Loucy (cell line): Measurements from ENCODE around the gene KRT79.

ENCODE experiments used
- H2AFZ ChIP-seq: fragments of 200-600 bp; sonication (generic); 2 replicates; pipeline ENCODE4 v1.6.0; 2016; ENCODE audit warnings: antibody characterized with exemption, mild to moderate bottlenecking, low read length, moderate library complexity
- H3F3A ChIP-seq: fragments of 200-600 bp; 2 replicates; pipeline ENCODE4 v1.6.0; 2016; ENCODE audit warnings: antibody characterized with exemption, low read depth, mild to moderate bottlenecking
- H3K27me3 ChIP-seq: fragments of 200-600 bp; sonication (generic); 2 replicates; pipeline ENCODE4 v1.6.1; 2014; ENCODE audit warnings: low read length, mild to moderate bottlenecking; ENCODE audit not compliant: insufficient read depth, poor library complexity, severe bottlenecking
- H3K36me3 ChIP-seq: fragments of 200-600 bp; sonication (generic); 2 replicates; pipeline ENCODE4 v1.6.1; 2016; ENCODE audit warnings: low read length; ENCODE audit not compliant: insufficient read depth
- H3K4me1 ChIP-seq: fragments of 200-600 bp; sonication (generic); 2 replicates; pipeline ENCODE4 v1.5.1; 2014; ENCODE audit warnings: low read length, mild to moderate bottlenecking; ENCODE audit not compliant: insufficient read depth, poor library complexity, severe bottlenecking
- H3K4me2 ChIP-seq: fragments of 200-600 bp; sonication (generic); 2 replicates; pipeline ENCODE4 v1.6.0; 2014; ENCODE audit warnings: antibody characterized with exemption, low read length, low read depth, mild to moderate bottlenecking; ENCODE audit not compliant: poor library complexity, severe bottlenecking
- H3K4me3 ChIP-seq: fragments of 200-600 bp; sonication (generic); 2 replicates; pipeline ENCODE4 v1.5.1; 2014; ENCODE audit warnings: low read length, mild to moderate bottlenecking, mixed read lengths; ENCODE audit not compliant: poor library complexity, severe bottlenecking
- H3K79me2 ChIP-seq: fragments of 200-600 bp; sonication (generic); 2 replicates; pipeline ENCODE4 v1.6.1; 2014; ENCODE audit warnings: low read length; ENCODE audit not compliant: insufficient read depth
- H3K9ac ChIP-seq: fragments of 200-600 bp; sonication (generic); 2 replicates; pipeline ENCODE4 v1.6.0; 2014; ENCODE audit warnings: mild to moderate bottlenecking, low read depth, low read length, moderate library complexity; ENCODE audit not compliant: poor library complexity, severe bottlenecking
- H3K9me2 ChIP-seq: fragments of 200-600 bp; sonication (generic); replicated peaks from 2 replicates; pipeline ENCODE4 v1.6.1; 2016; ENCODE audit warnings: low read depth, low read length, mixed read lengths
- H3K9me3 ChIP-seq: fragments of 200-600 bp; sonication (generic); 2 replicates; pipeline ENCODE4 v1.6.1; 2014; ENCODE audit warnings: mild to moderate bottlenecking, antibody characterized with exemption, low read length, low read depth; ENCODE audit not compliant: insufficient read depth
- H4K20me1 ChIP-seq: fragments of 200-600 bp; sonication (generic); 2 replicates; pipeline ENCODE4 v1.6.0; 2014; ENCODE audit warnings: antibody characterized with exemption, low read length, mild to moderate bottlenecking; ENCODE audit not compliant: insufficient read depth, poor library complexity, severe bottlenecking
- EZH2phosphoT487 ChIP-seq: fragments of 200-600 bp; IDR thresholded peaks from 2 replicates; pipeline ENCODE4 v1.6.1; 2018; ENCODE audit warnings: antibody characterized with exemption, mild to moderate bottlenecking, moderate library complexity, borderline replicate concordance
- TF ChIP-seq, protein P1 (sequence below): fragments of 200-600 bp; sonication (generic); conservative IDR thresholded peaks from 2 replicates; pipeline ENCODE4 v1.5.1; 2014; ENCODE audit warnings: mild to moderate bottlenecking, antibody characterized with exemption, low read length

Gene KRT79

DNA sequence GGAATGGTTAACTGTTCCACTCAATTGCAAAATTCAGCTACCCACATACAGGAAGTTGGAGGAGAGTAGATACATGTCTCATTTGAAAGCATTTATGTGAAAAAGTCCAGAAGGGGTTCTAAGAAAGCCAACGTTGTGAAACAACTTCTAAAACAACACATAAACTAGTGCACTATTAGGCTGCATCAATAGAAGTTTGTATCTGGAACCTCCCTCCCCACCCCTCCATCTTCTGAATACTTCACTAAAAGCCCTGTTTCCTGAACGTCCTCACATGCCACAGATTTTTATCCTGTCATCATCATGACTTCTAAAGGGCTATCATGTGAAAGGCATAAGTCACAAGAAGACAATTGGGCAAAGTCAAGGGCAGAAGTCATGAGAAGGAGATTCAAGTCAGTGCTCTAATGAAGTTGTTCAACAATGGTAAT lies 5.5 kb downstream of the KRT79 start:
- no peaks in the 10 kb centered on the region for H3K9me3 ChIP-seq

DNA sequence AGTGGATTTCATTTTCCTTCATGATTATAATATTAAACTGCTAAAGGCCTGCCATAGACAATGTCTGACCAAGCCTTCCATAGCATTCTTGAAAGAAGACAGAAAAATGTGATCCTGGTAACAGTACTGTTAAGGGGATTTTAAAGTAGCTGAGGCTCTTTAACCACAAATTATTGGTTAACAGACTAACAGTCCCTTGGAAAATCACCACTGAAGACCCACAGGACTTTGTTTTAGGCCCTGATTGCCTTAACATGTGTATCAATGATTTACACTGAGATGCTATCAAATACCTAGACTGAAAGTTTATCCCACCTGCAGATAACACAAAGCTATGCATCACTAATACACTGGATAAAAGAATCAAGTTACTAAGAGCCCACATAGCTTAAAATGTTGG lies 6.0 kb downstream of the KRT79 start:
- H3K4me2 ChIP-seq: no peak overlapping the region
- TF ChIP-seq, protein P1, sequence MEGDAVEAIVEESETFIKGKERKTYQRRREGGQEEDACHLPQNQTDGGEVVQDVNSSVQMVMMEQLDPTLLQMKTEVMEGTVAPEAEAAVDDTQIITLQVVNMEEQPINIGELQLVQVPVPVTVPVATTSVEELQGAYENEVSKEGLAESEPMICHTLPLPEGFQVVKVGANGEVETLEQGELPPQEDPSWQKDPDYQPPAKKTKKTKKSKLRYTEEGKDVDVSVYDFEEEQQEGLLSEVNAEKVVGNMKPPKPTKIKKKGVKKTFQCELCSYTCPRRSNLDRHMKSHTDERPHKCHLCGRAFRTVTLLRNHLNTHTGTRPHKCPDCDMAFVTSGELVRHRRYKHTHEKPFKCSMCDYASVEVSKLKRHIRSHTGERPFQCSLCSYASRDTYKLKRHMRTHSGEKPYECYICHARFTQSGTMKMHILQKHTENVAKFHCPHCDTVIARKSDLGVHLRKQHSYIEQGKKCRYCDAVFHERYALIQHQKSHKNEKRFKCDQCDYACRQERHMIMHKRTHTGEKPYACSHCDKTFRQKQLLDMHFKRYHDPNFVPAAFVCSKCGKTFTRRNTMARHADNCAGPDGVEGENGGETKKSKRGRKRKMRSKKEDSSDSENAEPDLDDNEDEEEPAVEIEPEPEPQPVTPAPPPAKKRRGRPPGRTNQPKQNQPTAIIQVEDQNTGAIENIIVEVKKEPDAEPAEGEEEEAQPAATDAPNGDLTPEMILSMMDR: no peak
- no peak for TF ChIP-seq EZH2phosphoT487

More for the DNA sequence above, 5.5 kb downstream of the KRT79 start:
- H3K9ac ChIP-seq: no peak overlapping the region
- no peak overlapping the region for H3K4me2 ChIP-seq
- no peaks in the 10 kb centered on the region for H3K27me3 ChIP-seq
- no peaks in the 10 kb centered on the region for H4K20me1 ChIP-seq
- H3K4me1 ChIP-seq: peaks cover 5% of the 10 kb centered on the region
- H2AFZ ChIP-seq: no peak overlapping the region
- no peak overlapping the region for H3K4me3 ChIP-seq
- no peaks in the 10 kb centered on the region for H3K36me3 ChIP-seq
- no peaks in the 10 kb centered on the region for H3K79me2 ChIP-seq
- TF ChIP-seq EZH2phosphoT487: no peak
- TF ChIP-seq, protein P1: no peak
- no peaks in the 10 kb centered on the region for H3F3A ChIP-seq
- no peaks in the 10 kb centered on the region for H3K9me2 ChIP-seq

DNA sequence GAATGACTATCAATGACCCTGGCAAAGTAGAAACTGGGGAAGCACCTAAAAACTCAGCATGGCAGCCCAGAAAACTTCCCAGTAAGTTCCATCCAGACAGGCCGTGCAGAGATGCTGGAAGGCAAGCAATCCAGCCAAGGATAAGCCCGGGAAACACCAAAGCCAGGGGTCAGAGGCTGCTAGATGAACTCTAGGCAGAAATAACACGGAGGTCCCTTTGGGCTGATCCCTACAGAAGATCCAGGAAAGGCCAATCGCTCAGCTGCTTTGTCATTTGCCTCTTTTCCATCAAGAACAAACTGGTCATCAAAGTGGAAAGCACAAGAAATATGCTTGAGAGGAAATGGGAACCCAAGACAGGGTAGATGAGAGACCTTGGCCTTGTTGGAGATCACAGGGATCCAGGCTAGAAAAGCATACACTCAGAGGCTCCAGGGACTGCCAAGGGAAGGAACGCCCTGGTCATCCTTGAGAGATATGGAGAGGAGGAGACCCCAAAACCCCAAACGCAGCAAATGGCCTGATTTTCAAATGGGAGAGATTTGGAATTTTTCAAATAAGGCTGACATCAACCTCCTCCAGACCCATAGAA lies 6.5 kb downstream of the KRT79 start:
- no peak overlapping the region for H3K4me2 ChIP-seq

More for the DNA sequence above, 6.0 kb downstream of the KRT79 start:
- Histone ChIP-seq H3K27me3 (no peaks in the 10 kb centered on the region), H3K9ac (no peak overlapping the region), H4K20me1 (no peaks in the 10 kb centered on the region), H3K4me1 (peaks cover 5% of the 10 kb centered on the region), H3K9me3 (no peaks in the 10 kb centered on the region), H3F3A (no peaks in the 10 kb centered on the region), H2AFZ (no peak overlapping the region), H3K9me2 (no peaks in the 10 kb centered on the region), H3K4me3 (no peak overlapping the region), H3K79me2 (no peaks in the 10 kb centered on the region), H3K36me3 (no peaks in the 10 kb centered on the region)

More for the DNA sequence above, 6.5 kb downstream of the KRT79 start:
- H3K4me1 ChIP-seq: peaks cover 5% of the 10 kb centered on the region
- no peaks in the 10 kb centered on the region for H3K27me3 ChIP-seq
- no peaks in the 10 kb centered on the region for H3K9me2 ChIP-seq
- no peak overlapping the region for H3K9ac ChIP-seq
- no peak overlapping the region for H3K4me3 ChIP-seq
- no peaks in the 10 kb centered on the region for H3K9me3 ChIP-seq
- H4K20me1 ChIP-seq: no peaks in the 10 kb centered on the region
- H3K79me2 ChIP-seq: no peaks in the 10 kb centered on the region
- H2AFZ ChIP-seq: no peak overlapping the region
- TF ChIP-seq, protein P1: no peak
- no peak for TF ChIP-seq EZH2phosphoT487
- H3K36me3 ChIP-seq: no peaks in the 10 kb centered on the region
- H3F3A ChIP-seq: no peaks in the 10 kb centered on the region
